GM18867 (cell line): ENCODE results near the gene ITIH5.

Experiments
- ATAC-seq: cut with Tn5 transposase; IDR thresholded peaks from one replicate; pipeline ENCODE4 v1.9.1; 2021; ENCODE audit warnings: mild to moderate bottlenecking, moderate library complexity; ENCODE audit not compliant: unreplicated experiment

ITIH5 gene

GRCh38 chr10:7551950-7552716 lies 114.6 kb downstream of the ITIH5 start:
- ATAC-seq: no peak

GRCh38 chr10:7551289-7551688 lies 115.5 kb downstream of the ITIH5 start:
- no peak for ATAC-seq

GRCh38 chr10:7550013-7550412 lies 116.8 kb downstream of the ITIH5 start:
- ATAC-seq: no peak

- no peak for ATAC-seq
Measured at GRCh38 chr10:7547829-7548228, 118.9 kb downstream of the ITIH5 start.

- ATAC-seq: no peak
Measured at GRCh38 chr10:7547206-7547605, 119.6 kb downstream of the ITIH5 start.

- no peak for ATAC-seq
Measured at GRCh38 chr10:7546385-7546967, 120.3 kb downstream of the ITIH5 start.

GRCh38 chr10:7545792-7546191 lies 121.0 kb downstream of the ITIH5 start:
- no peak for ATAC-seq

- no peak for ATAC-seq
Measured at GRCh38 chr10:7545261-7545660, 121.5 kb downstream of the ITIH5 start.

GRCh38 chr10:7544203-7544602 lies 122.6 kb downstream of the ITIH5 start:
- ATAC-seq: no peak

GRCh38 chr10:7542189-7542914 lies 124.4 kb downstream of the ITIH5 start:
- ATAC-seq: no peak

GRCh38 chr10:7541137-7542087 lies 125.4 kb downstream of the ITIH5 start:
- no peak for ATAC-seq

- no peak for ATAC-seq
Measured at GRCh38 chr10:7538970-7539654, 127.7 kb downstream of the ITIH5 start.

GRCh38 chr10:7537126-7537525 lies 129.6 kb downstream of the ITIH5 start:
- no peak for ATAC-seq

- ATAC-seq: no peak
Measured at GRCh38 chr10:7534480-7534852, 132.3 kb downstream of the ITIH5 start.

GRCh38 chr10:7533657-7534479 lies 132.9 kb downstream of the ITIH5 start:
- ATAC-seq: no peak

GRCh38 chr10:7532723-7533498 lies 133.9 kb downstream of the ITIH5 start:
- no peak for ATAC-seq

- no peak for ATAC-seq
Measured at GRCh38 chr10:7529638-7530037, 137.1 kb downstream of the ITIH5 start.

GRCh38 chr10:7527468-7527867 lies 139.3 kb downstream of the ITIH5 start:
- no peak for ATAC-seq

GRCh38 chr10:7526017-7526400 lies 140.8 kb downstream of the ITIH5 start:
- no peak for ATAC-seq
